Adipose tissue (tissue), 3 donors: ENCODE measurements around the gene FAM181A. TPM values are rescaled to one million over a fixed set of nuclear protein-coding genes. Genes with fewer than 3 reads are reported as not detected.

ENCODE experiments used
- H3K27ac ChIP-seq: one replicate; pipeline ENCODE4 v1.5.1; 2013; ENCODE audit warnings: low read depth, low read length
- WGBS, 3 donors: extraction: QIAGEN DNeasy Blood & Tissue Kit; methylation state at CpG; one replicate each; pipeline ENCODE4 v1.1.7; 2013; 5-methylcytosine and 5-hydroxymethylcytosine counted together
- polyA plus RNA-seq, 3 donors: library from polyadenylated mRNA; stranded (reverse); fragments of 200-250 nt; gene quantifications; one replicate each; pipeline ENCODE4 v1.2.3, GENCODE V29; 2013
- donor health status: healthy with polysubstance abuse.
- donor health status: Bipolar disorder and iron deficiency.
- donor health status: healthy.

FAM181A gene
- polyA plus RNA-seq, 3 donors: not detected

DNA sequence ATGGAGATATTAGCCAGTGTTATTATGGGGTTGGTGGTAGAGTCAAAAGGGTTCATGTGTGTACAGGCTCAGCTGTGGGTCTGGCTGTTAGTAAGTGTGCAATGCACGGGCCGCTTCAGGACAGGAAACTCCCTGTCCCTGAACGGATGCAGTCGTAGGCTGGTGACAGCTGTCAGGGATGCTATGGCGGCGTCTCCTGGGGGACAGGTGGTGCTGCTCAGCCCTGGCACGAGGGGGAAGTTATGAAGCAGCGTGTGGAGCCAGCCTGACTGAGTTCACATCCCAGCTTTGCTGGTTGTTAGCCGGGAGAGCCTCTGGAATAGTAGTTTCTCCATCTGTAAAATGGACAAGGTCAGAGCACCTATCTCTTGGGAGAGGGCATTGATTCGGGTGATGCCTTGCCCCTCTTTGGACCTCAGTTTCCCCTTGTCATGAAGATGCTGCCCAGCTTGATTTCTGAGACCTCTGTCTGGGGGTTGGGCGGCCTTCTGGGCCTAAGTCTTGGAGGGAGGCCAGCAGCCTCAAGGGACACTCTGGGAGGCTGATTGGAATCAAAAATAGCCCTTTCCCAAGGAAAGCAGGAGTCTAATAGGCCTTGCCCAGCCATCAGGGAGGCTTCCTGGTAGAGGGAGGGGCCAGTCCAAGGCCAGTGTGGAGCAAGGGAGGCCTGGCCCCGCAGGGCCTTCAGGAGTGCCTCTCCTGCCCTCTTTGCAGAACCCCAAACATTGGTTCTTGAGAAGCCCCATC lies 42.1 kb downstream of the FAM181A start:
- WGBS, 3 donors: 50 to 80% (median 61%) methylated on average over 12 of the region's 12 CpGs

DNA sequence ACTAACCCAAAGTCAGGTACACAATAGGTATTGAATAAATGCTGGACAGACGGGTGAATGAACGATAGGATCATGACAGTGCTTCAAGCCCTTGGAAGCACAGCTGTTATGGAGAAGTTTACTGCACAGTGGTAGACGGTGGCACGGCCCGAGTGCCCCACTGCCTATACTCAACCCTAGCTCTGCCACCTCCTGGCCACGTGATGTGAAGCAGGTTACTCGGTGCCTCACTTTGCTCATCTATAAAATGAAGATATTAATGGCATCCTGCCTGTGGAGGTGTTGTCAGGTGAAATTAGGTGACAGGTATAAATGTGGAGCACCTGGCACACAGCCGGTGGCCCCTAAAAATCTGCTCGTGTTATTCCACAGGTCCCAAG lies 43.4 kb downstream of the FAM181A start:
- 28 to 41% (median 41%) methylated on average over 9 of the region's 9 CpGs for WGBS, 3 donors

More for the DNA sequence above, 42.1 kb downstream of the FAM181A start:
- H3K27ac ChIP-seq: no peak overlapping the region

DNA sequence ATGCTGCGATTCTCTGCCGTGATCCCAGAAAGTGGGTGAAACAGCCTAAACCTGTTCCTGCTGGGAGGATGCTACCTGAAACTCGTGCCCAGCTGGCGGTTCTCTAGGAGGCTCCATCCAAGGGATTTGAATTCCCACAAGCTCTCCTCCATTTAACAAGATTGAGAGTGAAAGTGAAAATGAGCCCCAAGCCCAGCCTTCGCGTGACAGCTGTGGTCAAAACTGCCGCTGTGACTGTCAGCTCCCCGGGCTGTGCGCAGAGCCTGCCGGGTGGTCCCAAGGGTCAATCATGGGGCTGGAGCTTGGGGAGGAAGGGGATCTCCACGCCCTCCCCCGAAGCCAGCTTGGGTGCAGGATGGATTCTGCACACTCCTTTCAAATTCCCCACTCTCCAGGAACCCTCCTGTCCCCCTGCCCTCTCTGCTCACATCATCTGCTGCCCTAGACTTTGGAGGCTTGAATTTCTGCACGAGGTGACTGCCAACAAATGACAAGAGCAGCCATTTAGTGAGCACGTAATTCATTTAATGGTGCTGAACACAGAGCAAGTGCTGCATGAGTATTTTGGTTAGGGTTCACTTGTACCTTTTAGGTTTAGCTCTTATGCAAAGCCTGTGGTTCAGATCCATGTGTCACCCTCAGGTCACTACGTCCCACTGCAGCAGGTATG lies 44.0 kb downstream of the FAM181A start:
- H3K27ac ChIP-seq: no peak overlapping the region
- 33 to 51% (median 33%) methylated on average over 15 of the region's 15 CpGs for WGBS, 3 donors

More for the DNA sequence above, 43.4 kb downstream of the FAM181A start:
- no peak overlapping the region for H3K27ac ChIP-seq

DNA sequence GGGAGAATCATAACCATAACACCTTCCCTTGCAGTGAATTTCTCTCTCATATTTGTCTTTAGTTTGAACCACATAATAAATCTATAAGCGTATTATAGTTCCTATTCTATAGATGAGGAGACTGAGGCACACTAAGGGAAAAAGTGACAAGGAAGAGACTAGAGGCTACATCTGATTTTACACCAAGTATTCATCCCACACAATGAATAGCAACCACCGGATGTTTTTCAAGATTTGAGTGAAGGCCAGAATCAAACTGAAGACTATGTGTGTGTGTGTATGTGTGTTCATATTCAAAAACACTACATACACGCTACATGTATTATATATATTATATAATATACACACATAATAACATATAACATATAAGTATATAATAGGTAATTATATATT lies 44.5 kb downstream of the FAM181A start:
- no peak overlapping the region for H3K27ac ChIP-seq
- 81 to 82% (median 82%) methylated on average over 3 of the region's 3 CpGs for WGBS, 3 donors

DNA sequence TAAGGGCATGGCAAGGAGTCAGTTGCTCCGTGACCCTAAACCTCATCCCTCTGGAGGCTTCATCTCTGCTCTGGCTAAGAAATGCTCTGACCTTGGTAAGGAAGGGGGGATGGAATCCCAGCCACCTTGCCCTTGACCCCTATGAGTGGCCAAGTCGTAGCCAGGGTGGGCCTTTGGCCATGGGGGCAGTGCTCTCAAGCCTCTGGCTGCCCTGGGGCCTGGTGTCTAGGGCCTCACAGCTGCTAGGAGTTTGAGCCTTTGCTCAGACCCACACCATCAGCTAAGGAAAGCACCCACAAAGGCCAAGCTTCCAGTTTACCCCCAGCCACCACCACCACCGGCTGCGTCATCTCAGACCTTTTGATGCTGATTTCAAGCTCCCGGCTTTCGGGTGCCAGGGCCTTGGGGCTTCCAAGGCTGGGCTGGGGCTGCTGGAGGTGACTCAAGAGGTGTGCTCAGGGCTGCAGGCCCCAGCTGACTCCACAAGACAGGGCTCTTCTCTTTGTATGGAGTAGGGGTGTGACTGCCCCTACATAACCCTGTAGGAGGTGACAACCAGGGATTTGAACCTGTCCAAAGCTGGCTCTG lies 45.6 kb downstream of the FAM181A start:
- no peak overlapping the region for H3K27ac ChIP-seq
- 87 to 93% (median 87%) methylated on average over 6 of the region's 6 CpGs for WGBS, 3 donors

DNA sequence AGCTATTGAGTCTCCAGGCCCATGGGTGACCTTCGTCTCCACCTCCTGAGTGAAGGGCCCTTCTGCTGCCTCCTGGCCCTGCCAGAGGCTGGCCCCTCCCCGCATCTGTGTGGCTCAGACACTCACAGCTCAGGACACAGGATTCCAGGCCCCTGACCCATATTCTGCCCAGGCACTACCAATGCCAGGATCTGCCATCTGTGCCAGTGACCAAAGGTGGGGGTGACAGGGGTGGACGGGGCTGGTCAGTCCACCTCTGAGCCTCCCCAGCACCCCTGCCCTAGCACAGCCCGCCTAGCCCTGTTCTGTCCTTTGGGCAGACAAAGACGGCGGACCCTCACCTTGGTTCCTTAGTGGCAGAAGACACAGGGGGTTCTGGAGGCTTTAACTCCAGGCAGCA lies 46.5 kb downstream of the FAM181A start:
- H3K27ac ChIP-seq: no peak overlapping the region
- WGBS, 3 donors: 74 to 96% (median 86%) methylated on average over 5 to 6 of the region's 6 CpGs

DNA sequence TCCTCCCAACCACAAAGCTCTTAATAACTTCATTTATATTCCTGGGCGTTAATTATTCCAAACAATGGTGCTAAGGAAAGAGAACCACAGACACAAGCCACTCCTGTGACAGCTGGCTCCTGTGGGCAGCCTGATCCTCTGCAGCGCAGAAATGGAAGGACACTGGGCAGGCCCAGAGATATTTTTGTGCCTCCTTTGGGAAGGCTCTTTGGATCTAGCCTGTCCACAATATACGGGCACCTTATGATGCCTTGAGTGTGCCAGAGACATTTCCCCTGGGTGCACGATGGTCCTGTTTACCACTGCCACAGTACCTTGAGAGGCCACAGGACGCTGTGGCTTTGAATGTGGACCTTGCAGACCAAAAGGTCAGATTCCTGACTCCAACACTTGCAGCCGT lies 47.2 kb downstream of the FAM181A start:
- no peak overlapping the region for H3K27ac ChIP-seq
- WGBS, 3 donors: 88 to 90% (median 88%) methylated on average over 6 of the region's 6 CpGs

DNA sequence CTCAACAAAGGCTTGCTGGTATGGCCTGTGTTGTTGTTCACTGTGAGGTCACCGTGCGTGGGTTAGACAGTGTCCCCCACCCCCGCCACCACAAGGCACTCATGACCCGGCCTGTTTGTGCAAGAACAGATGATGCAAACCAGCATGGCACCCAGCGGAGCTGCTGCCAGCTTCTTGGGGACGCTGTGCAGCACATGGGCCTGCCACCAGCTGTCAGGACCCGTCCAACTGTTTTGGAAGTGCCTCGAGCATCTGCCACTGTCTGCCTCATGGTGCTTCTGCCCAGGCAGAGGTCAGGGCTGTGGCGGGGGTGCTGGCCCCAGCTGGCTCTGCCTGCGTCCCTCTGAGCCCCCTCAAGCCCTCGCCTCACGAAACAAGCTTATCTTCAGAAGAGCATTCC lies 47.7 kb downstream of the FAM181A start:
- 69 to 91% (median 69%) methylated on average over 11 to 12 of the region's 12 CpGs for WGBS, 3 donors
- no peak overlapping the region for H3K27ac ChIP-seq

DNA sequence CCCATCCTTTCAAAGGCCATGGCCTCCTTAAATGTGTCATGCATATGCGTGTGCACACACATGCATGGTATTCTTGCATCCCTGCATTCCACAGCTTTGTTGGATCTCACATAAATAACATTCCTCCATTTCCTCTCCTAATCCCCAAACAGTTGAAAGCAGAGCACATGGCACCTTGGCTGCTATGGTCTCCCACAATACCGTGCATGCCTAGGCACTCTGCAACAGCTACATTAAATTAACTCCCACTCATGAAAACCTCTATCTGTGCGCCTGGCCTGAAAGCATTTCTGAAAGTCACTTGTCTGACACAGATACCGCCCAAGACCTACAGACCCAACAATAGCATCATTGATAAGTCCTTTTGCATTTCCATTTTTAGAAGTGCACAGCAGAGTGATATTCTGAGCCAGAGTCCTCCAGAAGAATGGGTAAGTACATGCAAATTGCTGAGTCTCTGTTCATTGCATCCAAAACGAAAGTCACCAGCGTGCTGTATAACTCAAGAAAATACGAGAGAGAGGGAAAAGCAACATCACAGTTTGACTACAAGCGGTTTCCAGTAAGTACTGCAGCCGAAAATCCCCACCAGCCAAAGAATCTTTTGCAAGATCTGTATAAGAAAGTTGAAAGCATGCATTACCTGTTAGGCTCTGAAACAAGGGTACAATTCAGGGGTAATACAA lies 48.8 kb downstream of the FAM181A start:
- no peak overlapping the region for H3K27ac ChIP-seq
- 65 to 71% (median 71%) methylated on average over 9 of the region's 9 CpGs for WGBS, 3 donors

DNA sequence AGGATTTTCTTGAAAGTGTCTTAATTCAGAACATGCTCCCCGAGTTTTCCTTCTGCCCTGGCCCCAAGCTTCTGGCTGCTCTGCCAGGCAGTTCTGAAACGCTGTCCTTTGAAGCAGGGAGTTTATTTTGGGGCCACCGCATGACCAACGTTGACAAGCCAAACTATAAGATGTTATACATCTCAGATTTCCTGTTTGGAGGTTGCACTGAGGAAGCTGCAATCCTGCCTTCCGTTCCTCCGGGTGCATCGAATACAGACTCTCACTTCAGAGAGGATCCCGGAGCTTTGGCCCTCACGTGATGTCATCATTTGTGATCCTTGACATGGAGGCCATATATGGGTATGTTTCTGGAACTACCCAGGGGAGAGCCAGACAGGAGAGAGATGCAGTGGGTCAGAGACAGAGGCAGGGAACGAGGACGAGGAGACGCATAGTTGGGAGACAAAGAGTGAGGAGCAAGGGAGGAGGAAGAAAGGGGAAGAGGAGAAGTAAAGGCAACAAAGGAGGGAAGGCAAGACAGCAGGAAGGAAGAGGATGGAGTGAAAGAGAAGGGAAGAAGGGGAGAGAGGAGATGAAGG lies 49.4 kb downstream of the FAM181A start, which contains the start of gene ASB2:
TSS of gene ASB2 (minus strand) at position 94 of the 581 bp plus-strand sequence. CDS start 12,031 bp downstream, outside the sequence.
- H3K27ac ChIP-seq: no peak within 1 kb of the TSS
- WGBS, 3 donors: 16 to 39% (median 23%) methylated on average over 12 of the region's 12 CpGs

DNA sequence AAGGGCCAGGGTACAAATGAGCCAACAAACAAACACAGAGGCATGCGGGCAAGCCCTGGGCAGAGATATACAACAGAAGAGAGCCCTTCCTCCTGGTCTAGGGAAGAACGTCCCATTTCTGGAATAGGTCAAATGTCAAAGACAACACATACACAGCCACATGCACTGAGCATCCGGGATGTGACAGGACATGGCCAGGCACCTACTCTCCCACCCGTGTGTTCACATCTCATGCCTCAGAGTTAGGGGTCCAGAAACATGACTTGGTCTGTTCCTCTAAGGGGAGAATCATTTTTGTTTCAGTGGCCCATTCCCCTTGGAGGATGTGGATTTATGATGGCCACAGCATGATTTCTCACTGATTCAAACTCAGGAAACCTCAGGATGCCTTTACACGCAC lies 50.0 kb downstream of the FAM181A start:
- H3K27ac ChIP-seq: no peak overlapping the region
- 76 to 80% (median 76%) methylated on average over 5 of the region's 5 CpGs for WGBS, 3 donors

DNA sequence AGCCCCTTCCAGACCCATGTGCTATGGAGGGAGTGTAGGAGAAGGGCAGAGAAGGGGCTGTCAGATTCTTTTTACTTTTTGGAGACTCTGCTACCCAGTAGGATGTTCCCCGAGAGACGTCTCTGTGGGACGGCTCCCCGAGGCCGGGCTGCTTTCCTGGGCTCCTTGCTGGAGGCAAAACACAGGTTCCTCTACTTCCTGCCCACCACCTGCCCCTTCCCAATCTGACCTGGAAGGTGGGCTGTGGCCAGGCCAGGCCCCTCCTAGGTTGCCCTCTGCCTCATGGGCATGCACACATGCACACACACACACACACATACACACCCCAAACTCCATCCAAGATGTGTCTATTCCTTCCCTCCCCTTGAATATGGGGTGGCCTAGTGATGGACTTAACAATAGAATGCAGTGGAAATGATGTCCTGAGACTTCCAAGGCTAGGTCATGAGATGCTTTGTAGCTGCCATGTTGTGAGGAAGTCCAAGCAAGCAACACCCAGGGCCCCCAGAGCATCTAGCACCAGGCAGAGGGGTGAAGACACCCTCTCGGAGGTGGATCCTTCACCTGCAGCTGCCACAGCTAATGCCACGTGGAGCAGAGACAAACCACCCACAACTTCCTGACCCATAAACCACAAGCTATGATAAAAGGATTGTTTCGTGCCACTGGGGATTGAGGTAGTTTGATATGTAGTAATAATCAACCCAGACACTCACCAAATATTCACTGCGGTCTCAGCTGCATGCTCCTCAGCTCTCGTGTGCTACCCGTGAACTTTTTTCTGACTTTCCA lies 50.8 kb downstream of the FAM181A start:
- 81 to 89% (median 85%) methylated on average over 11 of the region's 11 CpGs for WGBS, 3 donors
- no peak overlapping the region for H3K27ac ChIP-seq

DNA sequence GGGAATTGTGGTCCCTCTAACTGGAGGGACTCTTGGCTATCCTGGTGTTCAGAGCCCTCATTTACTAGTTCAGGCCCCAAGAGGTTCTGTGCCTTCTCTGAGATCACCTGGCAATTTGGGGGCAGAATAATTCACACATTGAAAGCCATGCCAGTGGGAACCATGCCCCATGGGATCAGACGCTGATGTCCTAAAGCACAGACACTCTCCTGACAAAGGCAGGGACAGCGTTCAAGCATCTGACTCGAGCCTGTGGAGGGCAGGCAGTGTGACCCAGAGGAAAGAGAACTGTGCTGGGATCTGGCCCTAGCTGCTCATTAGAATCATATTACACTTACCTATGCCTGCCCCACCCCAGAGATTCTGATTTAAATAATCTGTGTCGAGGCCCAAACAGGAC lies 51.6 kb downstream of the FAM181A start:
- no peak overlapping the region for H3K27ac ChIP-seq

More for the DNA sequence above, 51.6 kb downstream of the FAM181A start:
- WGBS, 3 donors: 78 to 87% (median 79%) methylated on average over 4 of the region's 4 CpGs

Other genes starting within 250 kb of the FAM181A start
- gene PRIMA1, start 138.9 kb upstream of the FAM181A start, polyA plus RNA-seq: 1 to 10 TPM in 2 of 3 donors, under 1 TPM in 1; 0.69 to 7.9 (median 3.4) TPM
- 1 to 10 TPM in 1 of 3 donors, under 1 TPM in 2; 0.29 to 1.1 (median 0.65) TPM for gene ASB2, start 49.2 kb downstream of the FAM181A start, polyA plus RNA-seq
- not detected for gene CCDC197, start 70.0 kb downstream of the FAM181A start, polyA plus RNA-seq
- gene OTUB2, start 99.0 kb downstream of the FAM181A start, polyA plus RNA-seq: under 1 TPM; 0.11 to 0.53 (median 0.24) TPM
- gene DDX24, start 153.9 kb downstream of the FAM181A start, polyA plus RNA-seq: 100 to 1,000 TPM in 1 of 3 donors, 10 to 100 TPM in 2; 41.2 to 122 (median 63.8) TPM
- 10 to 100 TPM; 11.0 to 23.1 (median 20.5) TPM for gene IFI27L1, start 154.0 kb downstream of the FAM181A start, polyA plus RNA-seq
- 100 to 1,000 TPM; 140 to 586 (median 483) TPM for gene IFI27, start 183.4 kb downstream of the FAM181A start, polyA plus RNA-seq
- 100 to 1,000 TPM in 1 of 3 donors, 10 to 100 TPM in 2; 22.5 to 120 (median 48.8) TPM for gene IFI27L2, start 202.3 kb downstream of the FAM181A start, polyA plus RNA-seq
- under 1 TPM; 0.10 to 0.30 (median 0.11) TPM for gene PPP4R4, start 247.0 kb downstream of the FAM181A start, polyA plus RNA-seq